ENCODE measurements around the gene NUP133.
A peak's percentile ranks its signal among the peaks of the same experiment; 100 is the strongest.

NUP133 gene

GRCh38 chr1:229470406-229471043, 37.6 kb downstream of the NUP133 start:
- Histone ChIP-seq H3K27me3 (replicated peaks; ENCODE audit: control insufficient read depth, insufficient read depth, low read length) (no peaks in the 10 kb centered on the region), H3K9me3 (ENCODE audit: control insufficient read depth, low read length) (no peaks in the 10 kb centered on the region), H3K9ac (ENCODE audit: low read length) (no peak overlapping the region), H3K4me3 (ENCODE audit: low read length) (no peak overlapping the region), H3K4me1 (ENCODE audit: control insufficient read depth, insufficient read depth, low read length) (no peaks in the 10 kb centered on the region), H3K36me3 (ENCODE audit: control insufficient read depth, insufficient read depth, low read length, severe bottlenecking) (peaks cover 86% of the 10 kb centered on the region)
- DNase-seq (ENCODE audit: low read depth), result no peak

GRCh38 chr1:229466887-229467286, 41.3 kb downstream of the NUP133 start:
- H3K4me1 ChIP-seq (ENCODE audit: control insufficient read depth, insufficient read depth, low read length), result no peaks in the 10 kb centered on the region
- H3K4me3 ChIP-seq (ENCODE audit: low read length), result no peak overlapping the region
- H3K36me3 ChIP-seq (ENCODE audit: control insufficient read depth, insufficient read depth, low read length, severe bottlenecking), result peaks cover 93% of the 10 kb centered on the region
- H3K27me3 ChIP-seq (replicated peaks; ENCODE audit: control insufficient read depth, insufficient read depth, low read length), result no peaks in the 10 kb centered on the region
- no peak overlapping the region for H3K9ac ChIP-seq (ENCODE audit: low read length)
- H3K9me3 ChIP-seq (ENCODE audit: control insufficient read depth, low read length), result no peaks in the 10 kb centered on the region
- no peak for DNase-seq (ENCODE audit: low read depth)

GRCh38 chr1:229464672-229465071, 43.5 kb downstream of the NUP133 start:
- no peak for DNase-seq (ENCODE audit: low read depth)
- Histone ChIP-seq H3K9ac (ENCODE audit: low read length) (no peak overlapping the region), H3K9me3 (ENCODE audit: control insufficient read depth, low read length) (no peaks in the 10 kb centered on the region), H3K27me3 (replicated peaks; ENCODE audit: control insufficient read depth, insufficient read depth, low read length) (no peaks in the 10 kb centered on the region), H3K4me1 (ENCODE audit: control insufficient read depth, insufficient read depth, low read length) (no peaks in the 10 kb centered on the region), H3K36me3 (ENCODE audit: control insufficient read depth, insufficient read depth, low read length, severe bottlenecking) (peaks cover 95% of the 10 kb centered on the region), H3K4me3 (ENCODE audit: low read length) (no peak overlapping the region)

- H3K4me3 ChIP-seq (ENCODE audit: low read length), result no peak overlapping the region
- H3K9me3 ChIP-seq (ENCODE audit: control insufficient read depth, low read length), result no peaks in the 10 kb centered on the region
- no peak overlapping the region for H3K9ac ChIP-seq (ENCODE audit: low read length)
- no peaks in the 10 kb centered on the region for H3K27me3 ChIP-seq (replicated peaks; ENCODE audit: control insufficient read depth, insufficient read depth, low read length)
- H3K4me1 ChIP-seq (ENCODE audit: control insufficient read depth, insufficient read depth, low read length), result no peaks in the 10 kb centered on the region
- peaks cover 92% of the 10 kb centered on the region for H3K36me3 ChIP-seq (ENCODE audit: control insufficient read depth, insufficient read depth, low read length, severe bottlenecking)
- DNase-seq (ENCODE audit: low read depth), result no peak
These were observed 47.0 kb downstream of the NUP133 start for GRCh38 chr1:229461032-229461668.

- Histone ChIP-seq H3K27me3 (replicated peaks; ENCODE audit: control insufficient read depth, insufficient read depth, low read length) (no peaks in the 10 kb centered on the region), H3K9me3 (ENCODE audit: control insufficient read depth, low read length) (no peaks in the 10 kb centered on the region), H3K4me3 (ENCODE audit: low read length) (no peak overlapping the region), H3K4me1 (ENCODE audit: control insufficient read depth, insufficient read depth, low read length) (no peaks in the 10 kb centered on the region), H3K36me3 (ENCODE audit: control insufficient read depth, insufficient read depth, low read length, severe bottlenecking) (peaks cover 88% of the 10 kb centered on the region), H3K9ac (ENCODE audit: low read length) (no peak overlapping the region)
- DNase-seq (ENCODE audit: low read depth), result no peak
These were observed 48.3 kb downstream of the NUP133 start for GRCh38 chr1:229459815-229460214.

GRCh38 chr1:229457436-229457835, 50.7 kb downstream of the NUP133 start:
- H3K36me3 ChIP-seq (ENCODE audit: control insufficient read depth, insufficient read depth, low read length, severe bottlenecking), result peaks cover 73% of the 10 kb centered on the region
- DNase-seq (ENCODE audit: low read depth), result no peak
- no peaks in the 10 kb centered on the region for H3K4me1 ChIP-seq (ENCODE audit: control insufficient read depth, insufficient read depth, low read length)
- no peak overlapping the region for H3K4me3 ChIP-seq (ENCODE audit: low read length)
- no peaks in the 10 kb centered on the region for H3K9me3 ChIP-seq (ENCODE audit: control insufficient read depth, low read length)
- no peaks in the 10 kb centered on the region for H3K27me3 ChIP-seq (replicated peaks; ENCODE audit: control insufficient read depth, insufficient read depth, low read length)
- H3K9ac ChIP-seq (ENCODE audit: low read length), result no peak overlapping the region

- H3K4me3 ChIP-seq (ENCODE audit: low read length), result no peak overlapping the region
- DNase-seq (ENCODE audit: low read depth), result no peak
- peaks cover 70% of the 10 kb centered on the region for H3K36me3 ChIP-seq (ENCODE audit: control insufficient read depth, insufficient read depth, low read length, severe bottlenecking)
- H3K9ac ChIP-seq (ENCODE audit: low read length), result no peak overlapping the region
- no peaks in the 10 kb centered on the region for H3K4me1 ChIP-seq (ENCODE audit: control insufficient read depth, insufficient read depth, low read length)
- H3K9me3 ChIP-seq (ENCODE audit: control insufficient read depth, low read length), result no peaks in the 10 kb centered on the region
- H3K27me3 ChIP-seq (replicated peaks; ENCODE audit: control insufficient read depth, insufficient read depth, low read length), result no peaks in the 10 kb centered on the region
These were observed 52.1 kb downstream of the NUP133 start for GRCh38 chr1:229456016-229456415.

- no peaks in the 10 kb centered on the region for H3K27me3 ChIP-seq (replicated peaks; ENCODE audit: control insufficient read depth, insufficient read depth, low read length)
- no peak overlapping the region for H3K4me3 ChIP-seq (ENCODE audit: low read length)
- H3K9ac ChIP-seq (ENCODE audit: low read length), result no peak overlapping the region
- no peaks in the 10 kb centered on the region for H3K9me3 ChIP-seq (ENCODE audit: control insufficient read depth, low read length)
- no peaks in the 10 kb centered on the region for H3K4me1 ChIP-seq (ENCODE audit: control insufficient read depth, insufficient read depth, low read length)
- peaks cover 59% of the 10 kb centered on the region for H3K36me3 ChIP-seq (ENCODE audit: control insufficient read depth, insufficient read depth, low read length, severe bottlenecking)
- DNase-seq (ENCODE audit: low read depth), result no peak
These were observed 54.1 kb downstream of the NUP133 start for GRCh38 chr1:229454056-229454455.

GRCh38 chr1:229452956-229453801, 55.0 kb downstream of the NUP133 start:
- H3K27me3 ChIP-seq (replicated peaks; ENCODE audit: control insufficient read depth, insufficient read depth, low read length), result no peaks in the 10 kb centered on the region
- DNase-seq (ENCODE audit: low read depth), result peak; percentile 15
- H3K9ac ChIP-seq (ENCODE audit: low read length), result no peak overlapping the region
- H3K36me3 ChIP-seq (ENCODE audit: control insufficient read depth, insufficient read depth, low read length, severe bottlenecking), result peaks cover 63% of the 10 kb centered on the region
- no peaks in the 10 kb centered on the region for H3K9me3 ChIP-seq (ENCODE audit: control insufficient read depth, low read length)
- H3K4me1 ChIP-seq (ENCODE audit: control insufficient read depth, insufficient read depth, low read length), result no peaks in the 10 kb centered on the region
- no peak overlapping the region for H3K4me3 ChIP-seq (ENCODE audit: low read length)

GRCh38 chr1:229448845-229449244, 59.3 kb downstream of the NUP133 start:
- no peak for DNase-seq (ENCODE audit: low read depth)
- no peaks in the 10 kb centered on the region for H3K4me1 ChIP-seq (ENCODE audit: control insufficient read depth, insufficient read depth, low read length)
- no peaks in the 10 kb centered on the region for H3K9me3 ChIP-seq (ENCODE audit: control insufficient read depth, low read length)
- no peak overlapping the region for H3K9ac ChIP-seq (ENCODE audit: low read length)
- H3K27me3 ChIP-seq (replicated peaks; ENCODE audit: control insufficient read depth, insufficient read depth, low read length), result no peaks in the 10 kb centered on the region
- peaks cover 52% of the 10 kb centered on the region for H3K36me3 ChIP-seq (ENCODE audit: control insufficient read depth, insufficient read depth, low read length, severe bottlenecking)
- no peak overlapping the region for H3K4me3 ChIP-seq (ENCODE audit: low read length)

GRCh38 chr1:229448354-229448753, 59.8 kb downstream of the NUP133 start:
- Histone ChIP-seq H3K36me3 (ENCODE audit: control insufficient read depth, insufficient read depth, low read length, severe bottlenecking) (peaks cover 52% of the 10 kb centered on the region), H3K27me3 (replicated peaks; ENCODE audit: control insufficient read depth, insufficient read depth, low read length) (no peaks in the 10 kb centered on the region), H3K4me3 (ENCODE audit: low read length) (no peak overlapping the region), H3K9me3 (ENCODE audit: control insufficient read depth, low read length) (no peaks in the 10 kb centered on the region), H3K4me1 (ENCODE audit: control insufficient read depth, insufficient read depth, low read length) (no peaks in the 10 kb centered on the region), H3K9ac (ENCODE audit: low read length) (no peak overlapping the region)
- DNase-seq (ENCODE audit: low read depth), result no peak

All from adipocyte (in vitro differentiated cells).